Immature natural killer cell (primary cell): ENCODE results near the gene OR51B5. TPM values are rescaled to one million over a fixed set of nuclear protein-coding genes. Genes with fewer than 3 reads are reported as not detected.
"Not testable (repeated sequence)": the region's sequence is repeated elsewhere in the genome, so short reads cannot be mapped to it uniquely, and the experiment has no call there.

ENCODE experiments used
- DNase-seq, 3 donors: peaks; one replicate each; pipeline ENCODE4 v3.0.0; 2022; ENCODE audit warnings: mixed read lengths in 1 of 3
- H3K27ac Mint-ChIP-seq, 6 donors: one replicate each; pipeline ENCODE4 v1.8.0; 2020; ENCODE audit warnings: mixed read lengths in 6 of 6, mild to moderate bottlenecking in 5 of 6, inconsistent platforms in 4 of 6, moderate library complexity in 3 of 6
- H3K27me3 Mint-ChIP-seq, 3 donors: one replicate each; pipeline ENCODE4 v1.8.0; 2020 to 2021; ENCODE audit warnings: low read depth in 3 of 3, mild to moderate bottlenecking in 3 of 3, mixed read lengths in 3 of 3, moderate library complexity in 3 of 3, inconsistent platforms in 1 of 3
- H3K36me3 Mint-ChIP-seq, 3 donors: one replicate each; pipeline ENCODE4 v1.8.0; 2020; ENCODE audit warnings: mixed read lengths in 3 of 3, inconsistent platforms in 2 of 3, mild to moderate bottlenecking in 2 of 3
- H3K4me1 Mint-ChIP-seq, 2 donors: one replicate each; pipeline ENCODE4 v1.8.0; 2020; ENCODE audit warnings: inconsistent platforms in 2 of 2, mild to moderate bottlenecking in 2 of 2, mixed read lengths in 2 of 2, moderate library complexity in 1 of 2
- H3K4me3 Mint-ChIP-seq, 5 donors: one replicate each; pipeline ENCODE4 v1.8.0; 2020; ENCODE audit warnings: mild to moderate bottlenecking in 5 of 5, mixed read lengths in 5 of 5, inconsistent platforms in 3 of 5, moderate library complexity in 3 of 5
- H3K9me3 Mint-ChIP-seq, 6 donors: one replicate each; pipeline ENCODE4 v1.8.0; 2020; ENCODE audit warnings: mild to moderate bottlenecking in 6 of 6, mixed read lengths in 6 of 6, inconsistent platforms in 4 of 6, moderate library complexity in 3 of 6
- polyA plus RNA-seq, 3 donors: library from polyadenylated mRNA; unstranded; fragments of 300-500 nt; fragmentation: Illumina TruSeq; gene quantifications; one replicate each; pipeline ENCODE4 v1.2.3, GENCODE V29; 2021

The OR51B5 gene
- polyA plus RNA-seq, 3 donors from 2014 or later = not detected

DNA sequence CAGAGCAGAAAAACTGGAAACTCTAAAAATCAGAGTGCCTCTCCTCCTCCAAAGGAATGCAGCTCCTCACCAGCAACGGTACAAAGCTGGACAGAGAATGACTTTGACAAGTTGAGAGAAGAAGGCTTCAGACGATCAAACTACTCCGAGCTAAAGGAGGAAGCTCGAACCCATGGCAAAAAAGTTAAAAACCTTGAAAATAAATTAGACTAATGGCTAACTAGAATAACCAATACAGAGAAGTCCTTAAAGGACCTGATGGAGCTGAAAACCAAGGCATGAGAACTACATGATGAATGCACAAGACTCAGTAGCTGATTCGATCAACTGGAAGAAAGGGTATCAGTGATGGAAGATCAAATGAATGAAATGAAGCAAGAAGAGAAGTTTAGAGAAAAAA is 12.7 kb upstream of the OR51B5 start:
- H3K36me3 Mint-ChIP-seq, DNase-seq, H3K4me3 Mint-ChIP-seq, H3K9me3 Mint-ChIP-seq, H3K4me1 Mint-ChIP-seq, H3K27me3 Mint-ChIP-seq, H3K27ac Mint-ChIP-seq: not testable (repeated sequence)

DNA sequence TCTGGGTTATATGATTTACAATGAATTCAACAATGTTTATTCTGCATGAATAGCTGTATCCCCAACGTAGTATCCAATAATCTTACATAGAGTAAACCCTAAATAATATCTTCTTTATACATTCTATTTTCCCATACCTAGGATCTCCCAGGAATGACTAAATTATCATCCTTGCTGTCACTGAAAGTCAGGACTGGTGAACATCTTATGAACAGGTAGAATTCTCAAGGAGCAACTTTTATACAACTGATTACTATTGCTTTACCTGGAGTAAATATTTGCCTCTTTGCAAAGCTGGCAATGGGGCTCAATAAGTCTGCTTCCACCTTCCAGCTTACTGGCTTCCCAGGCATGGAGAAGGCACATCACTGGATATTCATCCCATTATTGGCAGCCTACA is 7.9 kb upstream of the OR51B5 start, which contains the start of gene OR51B6:
TSS of gene OR51B6 (plus strand) at position 301 of the 400 bp plus-strand sequence. CDS start at position 301, 0 bp downstream.
- Mint-ChIP-seq H3K4me3 (no peak within 1 kb of the TSS), H3K4me1 (no peaks in the 10 kb centered on the region), H3K27ac (no peak within 1 kb of the TSS), H3K36me3 (no peaks in the 10 kb centered on the region), H3K27me3 (no peaks in the 10 kb centered on the region), H3K9me3 (peaks cover 0 to 5% (median 0%) of the 10 kb centered on the region in 6 donors)
- no peak for DNase-seq

DNA sequence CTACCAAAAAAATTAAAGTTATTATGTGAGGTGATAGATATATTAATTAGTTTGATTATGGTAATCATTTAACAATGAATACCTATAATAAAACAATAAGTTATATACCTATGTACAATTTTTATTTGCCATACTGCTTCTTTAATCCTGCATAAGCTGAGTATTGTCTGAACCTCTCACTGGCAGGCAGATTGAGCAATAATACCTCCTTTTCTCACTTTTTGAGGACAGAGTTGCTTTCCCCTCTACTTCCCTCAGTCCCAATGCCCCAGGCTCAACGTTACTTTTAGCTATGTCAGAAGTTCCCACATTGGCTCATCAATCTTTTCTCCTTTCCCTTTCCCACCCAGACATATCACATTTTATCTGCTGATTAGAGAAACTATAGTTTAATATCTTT is 6.2 kb upstream of the OR51B5 start:
- Mint-ChIP-seq H3K27ac (no peak overlapping the region), H3K4me1 (no peaks in the 10 kb centered on the region), H3K9me3 (peaks cover 0 to 5% (median 0%) of the 10 kb centered on the region in 6 donors), H3K36me3 (no peaks in the 10 kb centered on the region), H3K27me3 (no peaks in the 10 kb centered on the region), H3K4me3 (no peak overlapping the region)
- DNase-seq = no peak

DNA sequence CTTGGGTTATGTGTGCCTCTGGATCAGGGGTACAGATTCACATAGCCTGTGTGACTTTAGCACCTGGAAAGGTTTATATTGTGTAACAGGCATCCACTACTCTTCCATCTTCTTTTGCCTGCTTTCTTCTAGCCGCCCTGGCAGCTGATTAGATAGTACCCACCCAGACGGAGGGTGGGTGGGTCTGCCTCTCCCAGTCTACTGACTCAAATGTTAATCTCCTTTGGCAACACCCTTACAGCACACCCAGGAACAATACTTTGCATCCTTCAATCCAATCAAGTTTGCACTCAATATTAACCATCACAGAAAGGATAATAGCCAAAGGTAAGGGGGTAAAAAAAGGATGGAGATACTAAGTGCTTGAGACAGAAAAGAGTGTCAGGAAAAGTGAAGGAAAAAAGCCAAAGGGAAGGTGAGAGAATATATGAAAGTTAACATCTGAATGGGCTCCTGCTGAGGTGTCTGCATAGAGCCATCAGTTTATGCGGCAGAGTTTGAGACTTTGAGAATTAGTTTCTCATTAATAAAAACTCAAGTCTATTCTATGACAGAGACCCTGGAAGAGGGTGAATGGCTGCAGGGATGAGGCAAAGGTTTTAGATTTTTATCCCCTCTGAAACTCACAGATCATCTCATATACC is 5.3 kb upstream of the OR51B5 start:
- no peak overlapping the region for H3K27ac Mint-ChIP-seq
- no peaks in the 10 kb centered on the region for H3K27me3 Mint-ChIP-seq
- peaks cover 0 to 5% (median 0%) of the 10 kb centered on the region in 6 donors for H3K9me3 Mint-ChIP-seq
- no peak overlapping the region for H3K4me3 Mint-ChIP-seq
- H3K4me1 Mint-ChIP-seq = no peaks in the 10 kb centered on the region
- no peaks in the 10 kb centered on the region for H3K36me3 Mint-ChIP-seq
- no peak for DNase-seq

DNA sequence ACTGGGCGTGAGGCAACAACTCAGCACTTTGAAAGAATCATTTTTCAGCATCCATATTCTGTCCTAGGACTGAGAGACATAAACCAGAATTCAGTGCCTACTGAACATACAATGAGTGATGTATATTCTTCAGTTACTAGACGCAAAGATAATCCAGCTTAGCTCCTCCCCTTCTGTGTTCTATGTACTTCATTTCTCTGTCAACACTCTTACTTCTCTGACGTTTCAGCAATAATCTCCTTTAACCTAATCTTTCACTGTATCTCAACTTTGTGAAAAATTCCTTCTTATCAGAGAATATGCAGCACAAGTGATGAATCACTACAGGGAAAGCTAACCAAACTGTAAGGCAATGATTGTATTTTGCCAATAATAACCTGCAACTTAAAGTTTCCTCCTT is 2.5 kb upstream of the OR51B5 start:
- no peaks in the 10 kb centered on the region for H3K4me1 Mint-ChIP-seq
- H3K9me3 Mint-ChIP-seq = peaks cover 0 to 4% (median 0%) of the 10 kb centered on the region in 6 donors
- no peak overlapping the region for H3K4me3 Mint-ChIP-seq
- no peak overlapping the region for H3K27ac Mint-ChIP-seq
- no peak for DNase-seq
- H3K36me3 Mint-ChIP-seq = no peaks in the 10 kb centered on the region
- H3K27me3 Mint-ChIP-seq = no peaks in the 10 kb centered on the region

DNA sequence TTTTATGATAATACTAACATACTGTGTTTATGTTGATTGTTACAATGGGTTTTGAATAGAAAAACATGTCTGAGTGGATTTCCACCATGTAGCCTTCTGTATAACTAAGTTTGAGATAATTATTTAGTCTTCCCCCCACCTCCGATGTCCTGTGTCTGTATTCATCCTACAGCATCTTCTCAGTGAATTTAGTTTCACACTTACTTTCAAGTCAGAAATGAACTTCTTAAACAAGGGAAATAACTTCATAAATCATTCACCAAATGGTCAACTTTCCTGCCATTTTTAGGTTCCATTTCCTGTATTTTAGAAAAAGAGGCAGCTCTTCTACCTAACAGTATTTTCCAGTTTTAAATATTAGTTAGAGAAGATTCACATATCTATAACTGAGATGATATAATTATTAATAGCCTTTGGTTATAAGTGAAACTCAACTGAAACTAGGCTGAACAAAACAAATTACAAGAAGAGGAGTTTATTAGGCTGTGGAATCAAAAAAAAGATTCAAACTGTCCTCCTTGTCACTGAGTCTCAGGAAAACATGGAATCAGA is 3.5 kb downstream of the OR51B5 start:
- Mint-ChIP-seq H3K9me3 (peaks cover 0 to 3% (median 0%) of the 10 kb centered on the region in 6 donors), H3K36me3 (no peaks in the 10 kb centered on the region), H3K27ac (no peak overlapping the region), H3K4me1 (no peaks in the 10 kb centered on the region), H3K27me3 (peaks cover 0 to 2% (median 0%) of the 10 kb centered on the region in 3 donors), H3K4me3 (no peak overlapping the region)
- DNase-seq = no peak

DNA sequence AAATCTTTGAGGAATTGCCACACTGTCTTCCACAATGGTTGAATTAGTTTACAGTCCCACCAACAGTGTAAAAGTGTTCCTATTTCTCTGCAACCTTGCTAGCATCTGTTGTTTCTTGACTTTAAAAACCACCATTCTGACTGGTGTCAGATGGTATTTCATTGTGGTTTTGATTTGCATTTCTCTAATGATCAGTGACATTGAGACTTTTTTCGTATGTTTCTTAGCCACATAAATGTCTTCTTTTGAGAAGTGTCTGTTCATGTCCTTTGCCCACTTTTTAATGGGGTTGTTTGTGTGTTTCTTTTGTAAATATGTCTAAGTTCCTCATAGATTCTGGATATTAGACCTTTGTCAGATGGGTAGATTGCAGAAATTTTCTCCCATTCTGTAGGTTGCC is 6.1 kb downstream of the OR51B5 start:
- not testable (repeated sequence) for H3K9me3 Mint-ChIP-seq, H3K4me3 Mint-ChIP-seq, H3K36me3 Mint-ChIP-seq, H3K27me3 Mint-ChIP-seq, DNase-seq, H3K4me1 Mint-ChIP-seq, H3K27ac Mint-ChIP-seq

DNA sequence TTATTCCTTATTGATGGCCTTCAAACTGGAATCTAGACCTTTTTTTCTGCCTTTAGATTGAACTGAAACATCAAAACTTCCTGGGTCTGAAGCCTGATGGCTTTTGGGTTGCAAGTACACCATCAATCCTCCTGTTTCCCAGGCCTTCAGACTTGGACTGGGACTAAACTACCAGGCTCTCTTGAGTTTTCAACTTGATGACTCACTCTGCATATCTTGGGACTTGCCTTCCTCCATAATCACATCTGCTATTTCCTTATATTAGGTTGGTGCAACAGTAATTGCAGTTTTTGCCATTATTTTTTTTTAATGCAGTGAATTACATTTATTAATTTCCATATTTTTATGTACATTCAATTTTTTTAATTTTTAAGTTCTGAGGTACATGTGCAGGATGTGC is 7.0 kb downstream of the OR51B5 start:
- DNase-seq = no peak
- Mint-ChIP-seq H3K4me3 (no peak overlapping the region), H3K27ac (no peak overlapping the region), H3K9me3 (peaks cover 0 to 1% (median 0%) of the 10 kb centered on the region in 6 donors), H3K4me1 (no peaks in the 10 kb centered on the region), H3K27me3 (peaks cover 0 to 5% (median 0%) of the 10 kb centered on the region in 3 donors), H3K36me3 (no peaks in the 10 kb centered on the region)

DNA sequence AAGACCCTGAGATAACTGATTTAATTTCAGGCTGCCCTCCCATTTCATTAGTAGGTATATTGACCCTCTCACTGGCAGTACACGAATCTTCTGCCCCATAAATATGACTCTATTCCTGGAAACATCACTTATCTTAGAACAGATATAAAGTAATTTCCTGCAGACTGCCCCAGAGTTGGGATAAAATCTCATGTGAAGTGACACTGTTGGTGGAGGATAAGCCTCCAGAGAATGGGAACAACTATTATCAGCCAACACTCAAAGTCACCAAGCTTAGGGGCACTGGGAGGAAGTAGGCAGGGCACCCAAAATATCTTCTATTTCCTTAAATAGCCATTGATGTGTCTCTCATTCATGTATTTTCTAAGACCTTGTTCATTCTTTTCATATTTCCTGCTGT is 8.2 kb downstream of the OR51B5 start:
- Mint-ChIP-seq H3K4me1 (no peaks in the 10 kb centered on the region), H3K36me3 (no peaks in the 10 kb centered on the region), H3K4me3 (no peak overlapping the region), H3K9me3 (peaks cover 0 to 5% (median 0%) of the 10 kb centered on the region in 6 donors), H3K27ac (no peak overlapping the region), H3K27me3 (peaks cover 0 to 5% (median 2%) of the 10 kb centered on the region in 3 donors)
- DNase-seq = no peak

DNA sequence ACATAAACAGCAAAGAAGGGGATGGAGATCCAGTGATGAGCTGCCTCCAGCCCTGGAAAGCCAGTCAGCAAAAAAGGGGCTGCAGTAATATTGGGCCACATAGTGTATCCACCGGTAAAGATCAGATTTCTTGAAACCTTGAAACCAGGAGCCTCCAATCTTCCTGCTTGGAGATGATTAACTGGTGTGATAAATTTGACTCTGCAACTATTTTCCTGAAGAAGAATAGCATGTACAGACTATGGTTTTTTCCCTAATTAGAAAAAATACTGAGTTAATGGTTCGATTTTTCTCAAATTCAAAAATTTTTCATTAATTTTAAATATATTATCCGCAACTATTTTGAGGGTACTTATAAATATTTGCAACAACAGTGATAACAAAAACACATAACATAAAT is 19.1 kb downstream of the OR51B5 start, which contains the start of gene OR51B2:
TSS of gene OR51B2 (minus strand) at position 101 of the 400 bp plus-strand sequence. CDS start at position 101, 0 bp downstream.
- no peaks in the 10 kb centered on the region for H3K36me3 Mint-ChIP-seq
- H3K9me3 Mint-ChIP-seq = peaks cover 0 to 3% (median 0%) of the 10 kb centered on the region in 6 donors
- no peaks in the 10 kb centered on the region for H3K27me3 Mint-ChIP-seq
- no peak for DNase-seq
- no peak within 1 kb of the TSS for H3K27ac Mint-ChIP-seq
- no peaks in the 10 kb centered on the region for H3K4me1 Mint-ChIP-seq
- H3K4me3 Mint-ChIP-seq = no peak within 1 kb of the TSS

DNA sequence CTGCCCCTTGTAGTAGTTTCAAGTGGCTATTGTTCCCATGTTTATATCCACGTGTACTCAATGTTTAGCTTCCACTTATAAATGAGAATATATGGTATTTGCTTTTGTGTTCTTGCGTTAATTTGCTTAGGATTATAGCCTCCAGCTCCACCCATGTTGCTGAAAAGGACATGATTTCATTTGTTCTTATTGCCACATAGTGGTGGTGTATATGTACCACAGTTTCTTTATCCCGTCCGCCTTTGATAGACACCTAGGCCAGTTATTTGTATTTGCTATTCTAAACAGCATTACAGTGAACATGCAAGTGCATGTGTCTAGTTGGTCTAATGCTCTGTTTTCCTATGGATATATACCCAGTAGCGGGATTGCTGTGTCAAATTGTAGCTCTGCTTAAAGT is 26.0 kb downstream of the OR51B5 start:
- no peak for DNase-seq
- Mint-ChIP-seq H3K36me3 (no peaks in the 10 kb centered on the region), H3K9me3 (peaks cover 0 to 8% (median 0%) of the 10 kb centered on the region in 6 donors), H3K27ac (no peak overlapping the region), H3K27me3 (no peaks in the 10 kb centered on the region), H3K4me1 (no peaks in the 10 kb centered on the region), H3K4me3 (no peak overlapping the region)

DNA sequence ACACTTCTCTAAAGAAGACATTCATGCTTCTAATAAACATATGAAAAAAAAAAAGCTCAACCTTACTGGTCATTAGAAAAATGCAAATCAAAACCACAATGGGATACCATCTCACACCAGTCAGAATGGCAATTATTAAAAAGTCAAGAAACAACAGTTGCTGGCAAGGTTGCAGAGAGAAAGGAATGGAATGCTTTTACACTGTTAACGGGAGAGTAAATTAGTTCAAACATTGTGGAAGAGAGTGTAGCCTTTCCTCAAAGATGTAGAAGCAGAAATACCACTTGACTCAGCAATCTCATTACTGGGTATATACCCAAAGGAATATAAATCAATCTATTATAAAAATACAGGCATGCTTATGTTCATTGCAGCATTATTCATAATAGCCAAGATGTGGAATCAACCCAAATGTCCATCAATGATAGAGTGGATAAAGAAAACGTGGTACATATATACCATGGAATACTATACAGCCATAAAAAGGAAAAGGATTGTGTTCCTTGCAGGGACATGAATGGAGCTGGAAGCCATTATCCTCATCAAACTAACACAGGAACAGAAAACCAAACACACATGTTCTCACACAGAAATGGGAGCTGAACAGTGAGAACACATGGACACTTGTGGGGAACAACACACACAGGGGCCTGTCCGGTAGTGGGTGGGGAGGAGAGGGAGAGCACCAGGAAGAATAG is 29.8 kb downstream of the OR51B5 start:
- H3K4me3 Mint-ChIP-seq, H3K27ac Mint-ChIP-seq, H3K27me3 Mint-ChIP-seq, H3K9me3 Mint-ChIP-seq, DNase-seq, H3K36me3 Mint-ChIP-seq, H3K4me1 Mint-ChIP-seq: not testable (repeated sequence)

DNA sequence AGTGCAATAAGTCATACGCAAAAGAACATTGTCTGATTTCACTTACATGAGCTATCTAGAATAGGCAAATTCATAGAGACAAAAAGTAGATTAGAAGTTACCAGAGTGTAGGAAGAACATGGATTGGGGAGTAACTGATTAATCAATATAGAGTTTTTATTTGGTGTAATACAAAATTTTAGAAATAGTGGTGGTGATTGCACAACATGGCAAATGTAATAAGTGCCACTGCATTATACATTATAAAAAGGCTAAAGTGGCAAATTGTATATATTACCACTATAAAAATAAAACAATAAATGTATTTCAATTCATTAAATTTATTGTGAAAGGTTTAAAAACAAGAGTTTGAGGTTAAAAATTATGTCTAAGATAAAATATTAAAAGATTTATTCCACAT is 32.9 kb downstream of the OR51B5 start:
- peaks cover 0 to 1% (median 0%) of the 10 kb centered on the region in 3 donors for H3K27me3 Mint-ChIP-seq
- H3K4me3 Mint-ChIP-seq = no peak overlapping the region
- no peaks in the 10 kb centered on the region for H3K36me3 Mint-ChIP-seq
- no peaks in the 10 kb centered on the region for H3K4me1 Mint-ChIP-seq
- H3K9me3 Mint-ChIP-seq = peaks cover 0 to 9% (median 2%) of the 10 kb centered on the region in 6 donors
- no peak for DNase-seq
- H3K27ac Mint-ChIP-seq = no peak overlapping the region

DNA sequence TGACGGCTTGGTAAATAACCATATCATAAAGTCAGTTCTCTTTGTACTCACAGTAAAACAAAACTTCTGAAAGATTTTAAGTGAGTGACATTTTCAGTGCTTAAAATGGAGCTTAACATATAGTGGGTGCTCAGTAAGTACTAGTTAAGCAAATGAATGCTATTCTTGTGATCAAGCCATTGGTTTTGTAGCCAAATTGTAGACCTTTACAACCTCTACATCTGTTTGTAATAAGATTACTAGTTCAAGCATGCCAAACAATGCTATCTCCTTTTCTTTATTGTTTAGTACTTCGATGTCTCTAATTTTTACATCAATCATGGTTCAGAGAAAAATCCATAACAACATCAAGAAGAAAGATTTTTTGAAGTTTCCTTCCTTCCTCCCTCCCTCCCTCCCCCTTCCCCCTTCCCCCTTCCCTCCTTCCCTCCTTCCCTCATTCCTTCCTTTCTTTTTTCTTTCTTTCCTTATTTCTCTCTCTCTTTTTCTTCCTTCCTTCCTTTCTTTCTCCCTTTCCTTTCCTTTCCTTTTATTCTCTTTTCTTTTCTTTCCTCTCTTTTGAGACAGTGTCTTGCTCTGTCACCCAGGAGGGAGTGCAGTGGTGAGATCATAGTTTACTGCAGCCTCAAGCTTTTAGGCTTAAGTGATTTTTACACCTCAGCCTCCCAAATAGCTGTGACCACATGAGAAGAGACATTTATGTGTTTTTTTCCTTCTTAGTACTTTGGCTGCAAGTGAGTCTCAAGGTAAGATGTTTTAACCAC is 35.9 kb downstream of the OR51B5 start:
- H3K27me3 Mint-ChIP-seq = peaks cover 0 to 1% (median 0%) of the 10 kb centered on the region in 3 donors
- no peak overlapping the region for H3K27ac Mint-ChIP-seq
- DNase-seq = no peak
- H3K36me3 Mint-ChIP-seq = no peaks in the 10 kb centered on the region
- no peak overlapping the region for H3K4me3 Mint-ChIP-seq
- no peaks in the 10 kb centered on the region for H3K4me1 Mint-ChIP-seq
- peaks cover 0 to 4% (median 2%) of the 10 kb centered on the region in 6 donors for H3K9me3 Mint-ChIP-seq
